ENCODE results near the gene SPEN.

DNA sequence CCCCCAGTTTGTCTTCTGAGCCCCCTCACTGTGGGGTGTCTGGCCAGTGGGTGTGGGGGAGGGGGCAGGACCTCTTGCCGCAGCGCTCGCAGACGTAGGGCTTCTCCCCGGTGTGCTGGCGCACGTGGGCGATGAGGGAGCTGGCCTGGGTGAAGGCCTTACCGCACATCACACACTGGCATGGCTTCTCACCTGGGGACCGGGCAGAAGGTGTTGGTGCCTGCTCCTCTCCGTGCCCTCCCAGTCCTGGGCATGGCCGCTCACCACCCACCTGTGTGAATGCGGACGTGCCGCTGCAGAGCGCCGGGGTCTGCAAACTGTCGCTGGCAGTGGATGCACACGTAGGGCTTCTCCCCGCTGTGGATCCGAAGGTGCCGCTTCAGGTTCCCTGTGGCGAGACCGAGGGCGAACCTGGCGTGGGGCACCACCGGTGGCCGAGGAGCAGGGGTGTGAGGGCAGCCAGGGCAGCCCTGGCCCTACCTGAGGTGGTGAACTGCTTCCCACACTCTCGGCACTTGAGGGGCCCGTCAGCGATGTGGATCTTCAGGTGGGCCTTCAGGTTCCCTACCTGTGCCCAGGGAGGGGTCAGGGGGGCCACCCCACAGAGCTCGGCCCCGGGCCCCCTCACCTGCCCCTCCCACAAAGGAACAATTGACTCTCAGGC is 96.0 kb downstream of the SPEN start:
- TF ChIP-seq, protein P1, sequence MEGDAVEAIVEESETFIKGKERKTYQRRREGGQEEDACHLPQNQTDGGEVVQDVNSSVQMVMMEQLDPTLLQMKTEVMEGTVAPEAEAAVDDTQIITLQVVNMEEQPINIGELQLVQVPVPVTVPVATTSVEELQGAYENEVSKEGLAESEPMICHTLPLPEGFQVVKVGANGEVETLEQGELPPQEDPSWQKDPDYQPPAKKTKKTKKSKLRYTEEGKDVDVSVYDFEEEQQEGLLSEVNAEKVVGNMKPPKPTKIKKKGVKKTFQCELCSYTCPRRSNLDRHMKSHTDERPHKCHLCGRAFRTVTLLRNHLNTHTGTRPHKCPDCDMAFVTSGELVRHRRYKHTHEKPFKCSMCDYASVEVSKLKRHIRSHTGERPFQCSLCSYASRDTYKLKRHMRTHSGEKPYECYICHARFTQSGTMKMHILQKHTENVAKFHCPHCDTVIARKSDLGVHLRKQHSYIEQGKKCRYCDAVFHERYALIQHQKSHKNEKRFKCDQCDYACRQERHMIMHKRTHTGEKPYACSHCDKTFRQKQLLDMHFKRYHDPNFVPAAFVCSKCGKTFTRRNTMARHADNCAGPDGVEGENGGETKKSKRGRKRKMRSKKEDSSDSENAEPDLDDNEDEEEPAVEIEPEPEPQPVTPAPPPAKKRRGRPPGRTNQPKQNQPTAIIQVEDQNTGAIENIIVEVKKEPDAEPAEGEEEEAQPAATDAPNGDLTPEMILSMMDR (IDR thresholded peaks at IDR 0.05; ENCODE audit: borderline replicate concordance, extremely low read depth, low read length, poor library complexity, severe bottlenecking): no peak
- no peak for TF ChIP-seq EZH2 (IDR thresholded peaks at IDR 0.05; ENCODE audit: borderline replicate concordance, low read depth, low read length, severe bottlenecking)
